Measurements from ENCODE around the gene FAM221B.

Gene FAM221B

DNA sequence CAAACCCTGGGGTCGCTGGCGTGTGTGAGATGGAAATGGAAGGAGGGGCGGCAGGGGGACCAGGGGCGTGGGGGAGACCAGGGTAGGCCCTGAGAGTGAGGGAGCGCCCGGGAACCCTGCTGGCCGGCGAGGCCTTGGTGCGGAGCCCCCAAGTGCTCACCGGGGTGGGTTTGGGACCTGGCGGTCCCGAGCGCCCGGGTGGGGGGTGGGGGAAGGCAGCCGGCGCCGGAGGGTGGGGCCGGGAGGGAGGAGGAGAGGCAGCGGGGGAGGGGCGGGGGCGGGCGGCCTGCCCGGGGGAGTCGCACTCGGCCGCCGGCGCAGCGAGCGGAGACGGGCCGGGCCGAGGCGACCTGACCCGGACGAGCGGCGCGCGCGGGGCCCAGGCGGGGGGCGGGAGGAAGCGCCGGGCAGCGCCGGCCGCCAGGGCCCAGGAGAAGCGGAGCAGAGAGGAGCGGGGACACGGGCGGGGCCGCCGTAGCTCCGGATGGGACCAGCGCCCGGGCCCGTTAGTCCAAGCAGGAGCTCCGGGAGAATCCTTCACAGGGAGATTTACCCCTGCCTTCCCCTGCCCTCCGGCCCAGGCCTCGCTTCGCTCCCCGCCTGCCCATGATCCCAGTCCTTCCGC, 37.1 kb downstream of the FAM221B start, which contains the start of gene NPR2:
NPR2 (plus strand) TSS at position 295 of the 625 bp plus-strand sequence. CDS start 818 bp downstream, outside the sequence.
- DNase-seq (ENCODE audit: low spot score), result peak; percentile 30

- DNase-seq (ENCODE audit: low spot score), result peak; percentile 77
Measured at GRCh38 chr9:35790385-35791296, 37.9 kb downstream of the FAM221B start.

GRCh38 chr9:35790025-35790384, 38.5 kb downstream of the FAM221B start:
- no peak for DNase-seq (ENCODE audit: low spot score)

DNA sequence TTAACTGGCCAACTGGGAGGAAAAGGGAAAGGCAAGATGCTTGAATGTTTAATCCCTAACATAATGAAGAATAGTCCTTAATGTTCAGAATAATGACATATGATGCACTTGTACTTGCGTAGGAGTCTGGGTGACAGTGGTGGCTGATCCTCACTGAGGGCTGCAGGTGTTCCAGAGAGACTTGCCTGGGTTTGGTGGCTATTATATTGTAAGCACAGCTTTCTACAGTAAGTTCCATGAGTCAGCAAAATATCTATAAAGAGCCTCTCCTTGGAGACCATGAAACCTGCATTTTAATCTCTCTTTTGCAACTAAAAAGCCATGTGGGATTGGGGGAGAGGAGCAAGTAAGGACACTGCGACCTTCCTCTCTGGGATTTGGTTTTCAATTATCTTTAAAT, 39.0 kb downstream of the FAM221B start:
- no peak for DNase-seq (ENCODE audit: low spot score)

DNA sequence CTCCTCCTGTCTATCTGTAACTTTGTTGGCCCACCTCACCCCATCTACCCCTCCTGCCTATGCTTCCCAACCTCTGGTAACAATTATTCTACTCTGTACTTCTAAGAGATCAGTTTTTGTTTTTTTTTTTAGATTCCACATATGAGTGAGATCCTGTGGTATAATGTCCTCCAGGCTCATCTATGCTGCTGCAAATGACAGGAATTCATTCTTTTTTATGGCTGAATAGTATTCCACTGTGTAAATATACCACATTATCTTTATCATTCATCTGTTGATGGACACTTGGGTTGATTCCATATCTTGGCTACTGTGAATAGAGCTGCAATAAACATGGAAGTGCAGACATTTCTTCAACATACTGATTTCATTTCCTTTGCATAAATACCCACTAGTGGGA, 45.1 kb downstream of the FAM221B start:
- no peak for DNase-seq (ENCODE audit: low spot score)

- DNase-seq (ENCODE audit: low spot score), result no peak
Measured at GRCh38 chr9:35781066-35781465, 47.5 kb downstream of the FAM221B start.

DNA sequence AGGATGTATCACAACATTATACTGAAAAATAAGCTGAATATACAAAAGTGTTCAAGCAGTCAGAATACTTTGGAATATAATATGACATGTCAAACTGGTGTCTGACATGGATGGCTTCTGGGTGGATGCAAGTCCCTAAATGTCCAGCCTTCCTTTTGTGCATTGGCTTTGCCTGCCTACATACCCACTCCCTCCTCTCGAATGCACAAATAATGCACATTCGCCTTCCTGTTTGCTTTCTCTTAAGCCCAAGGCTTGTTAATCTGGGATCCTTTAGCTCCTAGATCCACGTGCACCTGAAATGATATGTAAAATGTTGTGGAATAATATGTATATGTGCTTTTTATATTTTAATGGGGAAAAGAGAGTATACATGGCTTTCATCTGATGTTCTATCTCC, 50.0 kb downstream of the FAM221B start:
- DNase-seq (ENCODE audit: low spot score), result no peak

- DNase-seq (ENCODE audit: low spot score), result peak; percentile 28
Measured at GRCh38 chr9:35776018-35776417, 52.5 kb downstream of the FAM221B start.

DNA sequence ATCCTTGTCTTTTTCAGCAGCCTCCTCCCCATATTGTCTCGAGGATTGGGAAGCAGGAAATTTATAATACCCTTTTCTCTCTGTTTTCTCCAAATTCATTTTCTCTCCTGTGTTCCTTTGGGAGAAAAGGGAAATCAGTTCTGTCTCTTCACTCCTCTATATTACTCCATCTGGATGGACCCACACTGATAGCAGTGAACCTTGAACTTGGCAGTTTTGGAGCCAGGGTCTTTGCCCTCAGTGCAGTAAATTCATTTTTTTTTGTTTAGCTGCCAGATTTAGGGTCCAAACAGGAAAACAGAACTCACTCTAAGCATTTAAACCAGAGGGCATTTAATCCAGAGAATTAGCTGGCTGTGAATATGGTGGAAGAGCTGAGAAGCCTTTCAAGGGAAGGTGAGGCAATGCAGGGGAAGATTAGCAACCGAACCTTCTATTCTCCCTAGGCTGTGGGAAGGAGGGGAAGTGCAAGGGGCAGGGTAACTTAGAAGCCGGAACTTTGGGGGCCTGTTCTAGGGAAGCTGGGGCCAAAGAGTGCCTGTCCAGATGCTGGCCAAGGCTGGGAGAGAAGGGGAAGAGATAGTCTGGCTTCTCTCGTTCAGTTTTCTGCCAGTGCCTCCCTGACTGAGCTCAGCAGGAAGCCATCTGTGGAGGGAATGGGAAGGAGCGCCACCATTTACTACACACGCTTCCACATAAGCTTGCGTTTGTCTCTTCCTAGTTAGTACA, 53.5 kb downstream of the FAM221B start:
- no peak for DNase-seq (ENCODE audit: low spot score)

- peak; percentile 85 for DNase-seq (ENCODE audit: low spot score)
Measured at GRCh38 chr9:35771943-35772342, 56.6 kb downstream of the FAM221B start.

DNA sequence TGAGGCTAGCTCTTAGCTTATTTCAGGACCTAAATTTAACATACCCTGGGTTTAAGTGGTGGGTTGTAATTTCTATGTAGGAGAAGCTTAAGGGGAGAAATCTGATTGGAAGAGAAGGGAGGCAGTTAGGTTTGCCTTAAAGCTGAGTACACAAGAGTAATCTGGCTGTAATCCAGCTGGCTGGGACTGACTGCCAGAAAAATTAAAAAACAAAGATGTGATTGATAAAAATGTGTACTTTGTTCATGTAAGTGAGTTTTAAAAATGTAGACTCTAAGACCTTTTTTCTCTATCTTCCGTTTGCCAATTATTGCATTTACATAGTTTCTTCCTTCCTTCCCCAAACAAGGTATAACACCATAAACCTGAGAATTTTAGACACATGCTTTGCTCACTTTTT, 57.0 kb downstream of the FAM221B start:
- DNase-seq (ENCODE audit: low spot score), result no peak

GRCh38 chr9:35771075-35771433, 57.5 kb downstream of the FAM221B start:
- no peak for DNase-seq (ENCODE audit: low spot score)

- DNase-seq (ENCODE audit: low spot score), result no peak
Measured at GRCh38 chr9:35769763-35770162, 58.8 kb downstream of the FAM221B start.

GRCh38 chr9:35767458-35767857, 61.1 kb downstream of the FAM221B start:
- no peak for DNase-seq (ENCODE audit: low spot score)

- DNase-seq (ENCODE audit: low spot score), result no peak
Measured at GRCh38 chr9:35766997-35767396, 61.5 kb downstream of the FAM221B start.
